Suprapubic skin (tissue), 3 donors: ENCODE data around the gene ACYP2.

Experiments used
- CTCF ChIP-seq, 2 donors: fragments of 200-600 bp in 1 of 2; fragments of 450-650 bp in 1 of 2; sonication (generic) in 1 of 2; IDR thresholded peaks; one replicate each; pipeline ENCODE4 v1.5.1; 2016 to 2019; ENCODE audit warnings: antibody characterized with exemption in 2 of 2, mild to moderate bottlenecking in 1 of 2, moderate library complexity in 1 of 2
- EP300 ChIP-seq: sonication (generic); formaldehyde crosslinking; IDR thresholded peaks from one replicate; pipeline ENCODE4 v1.6.1; 2017; ENCODE audit warnings: antibody characterized with exemption

DNA sequence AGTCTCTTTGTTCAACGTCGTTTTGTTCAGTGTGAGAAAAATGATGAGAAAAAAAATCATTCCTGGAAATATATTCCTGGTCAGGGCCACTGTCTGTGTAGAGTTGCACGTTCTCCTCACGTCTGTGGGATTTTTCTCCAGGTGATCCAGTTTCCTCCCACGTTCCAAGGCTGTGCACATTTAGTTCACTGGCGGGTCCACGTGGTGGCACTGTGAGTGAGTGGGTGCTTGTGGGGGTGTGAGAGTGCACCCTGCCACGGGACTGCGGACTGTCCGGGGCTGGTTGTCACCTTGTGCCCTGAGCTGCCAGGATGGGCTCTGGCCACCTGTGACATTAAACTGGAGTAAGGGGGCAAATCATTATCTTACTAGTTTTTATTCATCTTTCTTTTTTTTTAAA lies 30.3 kb upstream of the ACYP2 start:
- TF ChIP-seq CTCF (IDR thresholded peaks at IDR 0.05) = no peak
- no peak for TF ChIP-seq EP300
